GM11168 (cell line): Measurements from ENCODE around the gene BUD13.

ENCODE experiments used
- in situ Hi-C: fragments of 300-500 bp; cut with MboI; formaldehyde crosslinking; loops from one replicate; pipeline ENCODE4 v1.12.0; 2022; ENCODE audit warnings: low sequenced_read_pairs; ENCODE audit not compliant: unreplicated experiment

Gene BUD13

DNA sequence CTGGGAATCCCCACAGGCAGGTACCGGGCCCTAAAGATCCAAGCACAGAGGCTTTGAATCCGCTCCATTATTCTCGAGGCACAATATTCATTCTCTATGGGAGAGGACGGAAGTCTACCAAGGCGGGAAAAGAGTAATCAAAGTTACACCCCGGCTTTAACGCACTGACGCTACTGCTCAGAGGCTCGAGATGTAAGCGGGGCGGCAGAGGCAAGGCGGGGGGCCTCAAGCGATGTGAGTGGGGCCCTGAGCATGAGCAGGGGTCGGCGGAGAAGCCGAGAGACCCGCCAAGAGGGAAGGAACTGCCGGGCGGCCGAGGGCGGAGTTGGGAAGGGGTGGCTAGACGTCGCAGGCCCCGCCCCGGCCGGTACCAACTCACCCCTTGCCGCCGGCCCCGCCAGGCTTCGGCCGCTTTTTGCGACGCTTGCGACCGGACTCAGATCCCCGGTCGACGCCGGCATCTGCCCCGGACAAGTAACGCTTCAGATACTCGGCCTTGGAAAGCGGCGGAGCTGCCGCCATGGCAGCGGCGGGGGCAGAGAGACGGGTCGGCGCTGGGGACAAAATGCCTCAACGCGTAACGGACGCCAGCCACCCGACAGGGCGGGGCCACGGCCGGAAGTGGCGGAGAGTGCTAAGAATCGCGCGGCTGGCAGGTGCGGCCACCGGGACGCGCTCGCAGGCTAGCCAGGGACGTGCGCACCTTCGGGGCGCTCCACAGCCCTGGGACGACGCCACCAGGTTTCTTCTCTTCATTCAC, at the start of gene BUD13:
TSS of gene BUD13 (minus strand) at position 545 of the 760 bp plus-strand sequence. CDS start at position 522, 23 bp downstream.
- in situ Hi-C loops: no loop called here

DNA sequence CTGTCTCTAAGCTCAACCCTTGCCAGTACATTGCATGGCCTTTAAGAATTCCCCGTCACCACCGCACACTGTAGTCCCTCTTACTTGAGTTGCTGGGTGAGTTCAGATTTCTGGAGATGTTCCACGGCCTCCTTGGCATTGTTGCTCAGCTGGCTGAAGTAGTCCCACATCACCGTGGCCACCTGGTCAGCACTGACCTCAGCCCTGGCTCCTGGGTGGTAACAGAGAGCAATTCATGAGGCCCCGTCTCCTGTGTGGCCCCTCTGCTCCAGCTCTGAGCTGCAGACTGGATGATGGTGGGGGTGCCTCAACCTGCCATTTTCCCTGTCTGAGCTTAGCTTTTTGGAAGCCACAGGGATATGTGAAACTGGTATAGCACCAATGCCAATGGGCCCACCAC, 49.8 kb upstream of the BUD13 start:
- in situ Hi-C loops: no loop called here

DNA sequence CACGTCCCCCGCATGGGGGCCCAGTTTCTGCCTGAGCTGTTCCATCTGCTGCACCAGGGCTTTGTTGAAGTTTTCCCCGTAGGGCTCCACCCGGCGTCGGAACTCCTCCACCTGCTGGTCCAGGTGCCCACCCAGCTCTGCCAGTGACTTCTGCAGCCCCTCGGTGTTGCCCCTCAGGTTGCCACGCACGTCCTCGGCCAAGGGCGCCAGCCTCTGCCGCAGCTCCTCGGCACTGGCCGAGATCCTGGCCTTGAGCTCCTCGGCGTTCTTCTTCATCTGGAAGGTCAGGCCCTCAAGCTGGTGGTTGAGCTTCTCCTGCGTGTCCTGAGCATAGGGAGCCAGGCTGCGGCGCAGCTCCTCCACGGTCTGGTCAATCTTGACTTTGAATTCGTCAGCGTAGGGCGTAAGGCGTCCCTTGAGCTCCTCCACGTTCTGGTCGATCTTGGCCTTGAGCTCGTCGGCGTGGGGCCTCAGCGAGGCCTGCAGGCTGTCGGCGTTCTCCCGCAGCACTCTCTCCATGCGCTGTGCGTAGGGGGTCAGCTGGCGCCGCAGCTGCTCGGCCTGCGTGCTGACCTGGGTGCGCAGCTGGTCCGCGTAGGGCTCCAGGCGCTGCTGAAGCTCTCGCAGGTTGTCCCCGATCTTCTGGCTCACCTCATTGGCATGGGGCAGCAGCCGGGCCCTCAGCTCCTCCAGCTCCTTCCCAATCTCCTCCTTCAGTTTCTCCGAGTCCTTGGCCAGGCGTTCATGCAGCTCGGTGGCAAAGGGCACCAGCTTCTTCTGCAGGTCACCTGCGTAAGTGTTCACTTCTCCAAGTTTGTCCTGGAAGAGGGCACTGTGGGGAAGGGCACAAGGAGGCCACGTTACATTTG, 48.5 kb upstream of the BUD13 start:
- in situ Hi-C loops: no loop called here

GRCh38 chr11:116819049-116819448, 46.3 kb upstream of the BUD13 start:
- in situ Hi-C loops: no loop called here

GRCh38 chr11:116814502-116814901, 41.7 kb upstream of the BUD13 start:
- in situ Hi-C loops: no loop called here

DNA sequence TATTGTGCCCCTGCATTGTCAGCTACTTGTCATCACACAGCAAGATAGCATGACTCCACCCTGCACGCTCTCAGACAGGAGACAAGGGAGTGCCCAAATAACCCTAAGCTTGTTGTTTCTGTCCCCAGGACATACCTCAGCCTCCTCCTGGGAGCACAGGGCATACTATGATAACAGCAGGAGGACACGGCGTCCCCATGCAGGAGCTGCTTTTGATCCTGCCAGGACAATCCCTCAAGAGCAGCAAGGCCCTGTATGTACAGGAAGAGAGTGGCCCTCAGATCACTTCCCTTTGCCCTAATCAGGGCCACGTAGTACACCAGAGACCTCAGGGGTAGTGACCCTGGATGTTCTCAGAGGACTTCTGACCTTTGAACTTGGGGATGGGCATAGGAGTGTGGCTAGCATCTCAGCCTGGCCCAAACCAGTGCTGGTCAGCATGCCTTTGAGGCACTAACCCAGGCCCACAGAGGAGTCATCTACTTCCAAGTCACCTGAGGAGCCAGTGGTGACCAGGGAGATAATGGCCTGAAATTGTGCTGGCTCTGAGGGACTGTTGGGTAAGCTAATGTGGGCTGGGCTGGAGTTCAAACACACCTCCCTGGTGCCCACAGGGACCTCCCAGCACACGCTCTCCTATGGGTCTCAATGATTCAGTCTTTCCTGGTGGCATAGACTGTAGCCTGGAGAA, 41.1 kb upstream of the BUD13 start:
- in situ Hi-C loops: no loop called here

GRCh38 chr11:116813170-116813569, 40.4 kb upstream of the BUD13 start:
- in situ Hi-C loops: no loop called here

DNA sequence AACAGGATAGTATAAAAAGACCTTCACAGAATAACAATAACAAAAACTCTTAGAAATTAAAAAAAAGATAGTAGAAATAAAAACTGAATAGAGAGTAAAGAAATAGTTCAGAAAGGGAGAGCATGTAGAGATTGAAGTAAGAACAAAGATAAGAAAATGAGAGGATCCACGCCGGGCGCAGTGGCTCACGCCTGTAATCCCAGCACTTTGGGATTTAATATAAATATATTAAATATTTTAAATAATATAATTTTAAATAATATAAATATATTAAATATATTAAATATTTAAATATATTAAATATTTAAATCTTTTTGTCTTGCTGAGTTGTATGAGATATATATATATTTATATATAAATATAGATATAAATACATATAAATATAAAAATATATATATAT, 39.3 kb upstream of the BUD13 start:
- in situ Hi-C loops: no loop called here

GRCh38 chr11:116811194-116811593, 38.4 kb upstream of the BUD13 start:
- in situ Hi-C loops: no loop called here

DNA sequence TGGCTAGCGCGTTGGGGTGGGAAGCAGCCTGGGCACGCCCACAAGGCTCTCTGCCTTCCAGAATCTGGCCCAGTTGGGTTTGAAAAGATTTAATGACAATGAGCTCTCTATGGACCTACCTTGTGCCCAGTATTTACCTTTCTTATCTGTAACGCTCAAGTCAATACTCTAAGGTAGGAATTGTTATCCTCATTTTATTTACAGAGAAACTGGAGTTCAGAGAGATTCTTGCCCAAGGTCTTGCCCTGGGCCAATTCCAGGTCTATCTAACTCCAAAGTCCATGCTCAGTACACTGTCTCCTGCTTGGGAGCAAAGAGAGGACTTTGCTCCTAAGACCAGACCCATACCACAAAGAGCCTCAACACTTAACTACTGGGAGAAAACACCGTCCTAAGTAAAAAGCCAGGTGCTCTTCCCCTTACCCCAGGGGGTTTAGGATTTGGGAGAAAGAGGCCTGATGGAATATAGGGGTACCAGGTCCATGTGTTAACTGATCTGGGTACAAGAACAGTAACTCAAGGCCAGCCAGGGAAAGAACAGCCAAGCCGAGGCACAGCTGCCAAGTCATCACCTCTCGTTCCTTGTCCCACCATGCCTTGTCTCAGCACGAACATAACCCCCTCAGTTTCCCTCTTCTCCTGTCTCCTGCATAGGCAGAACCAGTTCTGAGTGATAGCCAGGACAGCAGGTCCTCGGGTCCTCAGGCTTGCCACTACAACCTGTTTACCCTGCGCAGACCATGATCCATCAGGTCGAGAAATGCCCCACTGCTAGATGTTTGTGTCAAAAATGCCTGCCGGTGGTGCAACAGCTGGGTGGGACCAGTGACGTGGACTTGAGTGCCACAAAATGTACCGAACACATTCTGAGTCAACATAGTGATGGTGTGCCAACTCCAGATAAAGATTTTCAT, 35.7 kb upstream of the BUD13 start:
- in situ Hi-C loops: no loop called here

GRCh38 chr11:116807601-116808261, 34.9 kb upstream of the BUD13 start:
- in situ Hi-C loops: no loop called here

DNA sequence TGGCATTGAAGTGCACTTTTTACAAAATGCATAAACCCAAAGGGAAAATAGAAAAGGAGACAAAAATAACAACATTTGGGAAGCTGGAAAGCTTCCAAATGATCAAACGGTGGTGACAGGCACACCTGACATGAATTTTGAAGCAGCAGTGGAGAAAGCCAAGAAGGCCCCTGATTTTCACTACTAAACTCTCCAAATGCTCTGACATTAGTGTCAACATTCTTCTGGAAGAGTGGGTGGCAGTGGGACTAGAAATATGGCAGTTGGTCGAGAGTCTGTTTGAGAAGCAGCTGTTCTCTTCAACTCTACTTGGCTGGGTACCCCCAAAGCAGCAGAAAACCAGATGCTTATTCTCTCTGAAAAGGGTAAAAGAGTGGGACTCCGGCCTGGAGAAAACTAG, 31.2 kb upstream of the BUD13 start:
- in situ Hi-C loops: loop anchor here (5.0 kb wide), 1 partner anchor 33 kb away; the partner anchor contains the start of gene APOA1

- in situ Hi-C loops: loop anchor here (5.0 kb wide), 1 partner anchor 36 kb away; the partner anchor contains the start of gene APOA1
Observed at GRCh38 chr11:116801662-116802061, 28.9 kb upstream of the BUD13 start.

- in situ Hi-C loops: loop anchor here (5.0 kb wide), 1 partner anchor 37 kb away; the partner anchor contains the start of gene APOA1
Observed at GRCh38 chr11:116800610-116801009, 27.8 kb upstream of the BUD13 start.

DNA sequence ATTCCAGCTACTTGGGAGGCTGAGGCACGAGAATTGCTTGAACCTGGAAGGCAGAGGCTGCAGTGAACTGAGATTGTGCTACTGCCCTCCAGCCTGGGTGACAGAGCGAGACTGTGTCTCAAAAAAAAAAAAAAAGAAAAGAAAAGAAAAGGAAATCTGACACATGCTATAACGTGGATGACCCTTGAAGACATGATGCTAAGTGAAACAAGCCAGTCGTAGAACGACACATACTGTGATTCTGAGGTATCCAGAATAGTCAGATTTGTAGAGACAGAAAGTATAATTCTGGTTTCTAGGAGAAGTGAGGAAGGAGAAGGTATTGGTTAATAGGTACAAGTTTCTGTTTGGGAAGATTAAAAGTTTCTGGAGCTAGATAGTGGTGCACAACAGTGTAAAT, 25.6 kb upstream of the BUD13 start:
- in situ Hi-C loops: loop anchor here (25.0 kb wide), 1 partner anchor 314 kb away; no protein-coding TSS in a partner anchor

GRCh38 chr11:116797816-116798215, 25.0 kb upstream of the BUD13 start:
- in situ Hi-C loops: loop anchor here (25.0 kb wide), 1 partner anchor 314 kb away; no protein-coding TSS in a partner anchor

DNA sequence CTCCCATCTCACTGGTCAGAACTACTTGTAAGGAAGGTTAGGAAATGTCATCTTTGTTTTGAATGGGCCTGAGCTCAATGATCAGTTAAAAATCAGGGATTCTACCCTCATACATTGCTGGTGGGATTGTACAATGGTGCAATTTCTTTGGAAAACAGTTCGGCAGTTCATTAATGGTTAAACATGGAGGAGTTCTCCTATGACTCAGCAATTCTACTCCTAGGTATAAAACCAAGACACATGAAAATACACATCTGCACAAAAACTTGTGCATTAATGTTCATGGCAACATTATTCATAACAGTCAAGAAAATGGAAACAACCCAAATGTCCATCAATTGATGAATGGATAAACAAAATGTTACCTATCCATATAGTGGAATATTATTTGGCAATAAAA, 23.8 kb upstream of the BUD13 start:
- in situ Hi-C loops: loop anchor here (25.0 kb wide), 1 partner anchor 316 kb away; no protein-coding TSS in a partner anchor

GRCh38 chr11:116794851-116795250, 22.1 kb upstream of the BUD13 start:
- in situ Hi-C loops: loop anchor here (25.0 kb wide), 1 partner anchor 317 kb away; no protein-coding TSS in a partner anchor

DNA sequence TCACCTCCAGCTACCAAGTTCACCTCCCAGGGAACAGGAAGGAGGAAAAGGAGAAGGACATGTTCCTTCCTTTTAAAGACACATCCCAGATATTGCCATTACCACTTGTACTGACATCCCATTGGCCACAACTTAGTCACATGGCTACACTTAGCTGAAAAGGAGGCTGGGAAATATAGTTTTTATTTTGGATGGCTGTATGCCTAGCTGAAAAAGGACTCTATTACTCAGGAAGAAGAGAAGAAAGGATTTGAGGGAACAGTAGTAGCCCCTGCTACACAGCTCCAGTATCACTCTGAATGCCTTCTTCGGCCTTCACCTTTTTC, 20.9 kb upstream of the BUD13 start:
- in situ Hi-C loops: loop anchor here (25.0 kb wide), 1 partner anchor 319 kb away; no protein-coding TSS in a partner anchor
